ENCODE data around the gene PTGDS. TPM values are rescaled to one million over a fixed set of nuclear protein-coding genes. Genes with fewer than 3 reads are reported as not detected.

Gene PTGDS
- total RNA-seq, 1 donor from 2014 or later, result 5.0 TPM

GRCh38 chr9:136936645-136937170 lies 40.6 kb upstream of the PTGDS start:
- no peaks in the 10 kb centered on the region for H3K4me1 ChIP-seq (ENCODE audit: insufficient read depth, low read length)
- Mint-ChIP-seq H3K4me1 (ENCODE audit: low read depth, unreplicated experiment) (no peaks in the 10 kb centered on the region), H3K9me3 (ENCODE audit: unreplicated experiment) (peaks cover 7% of the 10 kb centered on the region), H3K36me3 (ENCODE audit: low read depth, unreplicated experiment) (peaks cover 11% of the 10 kb centered on the region), H3K4me3 (ENCODE audit: unreplicated experiment) (no peak overlapping the region), H3K27ac (ENCODE audit: unreplicated experiment) (no peak overlapping the region), H3K27me3 (ENCODE audit: low read depth, unreplicated experiment) (no peaks in the 10 kb centered on the region)
- no peak overlapping the region for H3K9ac ChIP-seq (ENCODE audit: low read length)
- no peaks in the 10 kb centered on the region for H3K9me3 ChIP-seq (ENCODE audit: insufficient read depth, low read depth, low read length)
- TF ChIP-seq EZH2 (IDR thresholded peaks at IDR 0.05; ENCODE audit: insufficient read depth, low read length), result no peak
- no peak for TF ChIP-seq CTCF (IDR thresholded peaks at IDR 0.05; ENCODE audit: insufficient read depth, low read depth, low read length)
- H3K36me3 ChIP-seq (ENCODE audit: insufficient read depth, low read length), result no peaks in the 10 kb centered on the region
- H3K27ac ChIP-seq (ENCODE audit: low read depth, low read length), result no peak overlapping the region
- no peak overlapping the region for H2AFZ ChIP-seq (ENCODE audit: low read depth, low read length)
- no peak overlapping the region for H3K4me3 ChIP-seq (ENCODE audit: insufficient read depth, low read depth, low read length)
- no peaks in the 10 kb centered on the region for H3K27me3 ChIP-seq (ENCODE audit: insufficient read depth, low read length)
- FAIRE-seq (no peak), DNase-seq (ENCODE audit: low read depth) (no peak)
- no peak overlapping the region for H3K4me2 ChIP-seq (ENCODE audit: low read length)
- H3K79me2 ChIP-seq (ENCODE audit: insufficient read depth, low read length), result peaks cover 21% of the 10 kb centered on the region
- peaks cover 30% of the 10 kb centered on the region for H4K20me1 ChIP-seq (ENCODE audit: insufficient read depth, low read length)

- Mint-ChIP-seq H3K9me3 (ENCODE audit: unreplicated experiment) (peaks cover 5% of the 10 kb centered on the region), H3K27ac (ENCODE audit: unreplicated experiment) (no peak overlapping the region)
- DNase-seq (ENCODE audit: low read depth), result no peak
Measured at GRCh38 chr9:136937186-136938001, 39.9 kb upstream of the PTGDS start.

More at GRCh38 chr9:136937186-136938001, 39.9 kb upstream of the PTGDS start:
- TF ChIP-seq EZH2 (IDR thresholded peaks at IDR 0.05; ENCODE audit: insufficient read depth, low read length) (no peak), CTCF (IDR thresholded peaks at IDR 0.05; ENCODE audit: insufficient read depth, low read depth, low read length) (no peak)
- peaks cover 32% of the 10 kb centered on the region for H4K20me1 ChIP-seq (ENCODE audit: insufficient read depth, low read length)
- no peaks in the 10 kb centered on the region for H3K27me3 ChIP-seq (ENCODE audit: insufficient read depth, low read length)
- no peaks in the 10 kb centered on the region for H3K4me1 ChIP-seq (ENCODE audit: insufficient read depth, low read length)
- no peak overlapping the region for H3K9ac ChIP-seq (ENCODE audit: low read length)
- H3K4me3 ChIP-seq (ENCODE audit: insufficient read depth, low read depth, low read length), result no peak overlapping the region
- H3K4me1 Mint-ChIP-seq (ENCODE audit: low read depth, unreplicated experiment), result no peaks in the 10 kb centered on the region
- H3K27ac ChIP-seq (ENCODE audit: low read depth, low read length), result no peak overlapping the region
- no peaks in the 10 kb centered on the region for H3K9me3 ChIP-seq (ENCODE audit: insufficient read depth, low read depth, low read length)
- H3K4me3 Mint-ChIP-seq (ENCODE audit: unreplicated experiment), result no peak overlapping the region
- H2AFZ ChIP-seq (ENCODE audit: low read depth, low read length), result no peak overlapping the region
- H3K36me3 Mint-ChIP-seq (ENCODE audit: low read depth, unreplicated experiment), result peaks cover 11% of the 10 kb centered on the region
- H3K79me2 ChIP-seq (ENCODE audit: insufficient read depth, low read length), result peaks cover 28% of the 10 kb centered on the region
- no peaks in the 10 kb centered on the region for H3K27me3 Mint-ChIP-seq (ENCODE audit: low read depth, unreplicated experiment)
- no peak for FAIRE-seq
- no peak overlapping the region for H3K4me2 ChIP-seq (ENCODE audit: low read length)
- H3K36me3 ChIP-seq (ENCODE audit: insufficient read depth, low read length), result no peaks in the 10 kb centered on the region
